Measurements from ENCODE around the gene WWOX. TPM values are rescaled to one million over a fixed set of nuclear protein-coding genes. Genes with fewer than 3 reads are reported as not detected.

Gene WWOX
- total RNA-seq, 1 donor from 2014 or later: 7.3 TPM

- Mint-ChIP-seq H3K4me1 (ENCODE audit: low read depth, unreplicated experiment) (peaks cover 2% of the 10 kb centered on the region), H3K9me3 (ENCODE audit: unreplicated experiment) (no peaks in the 10 kb centered on the region), H3K4me3 (ENCODE audit: unreplicated experiment) (no peak overlapping the region), H3K27me3 (ENCODE audit: low read depth, unreplicated experiment) (peaks cover 2% of the 10 kb centered on the region), H3K27ac (ENCODE audit: unreplicated experiment) (no peak overlapping the region), H3K36me3 (ENCODE audit: low read depth, unreplicated experiment) (no peaks in the 10 kb centered on the region)
- H3K36me3 ChIP-seq (ENCODE audit: insufficient read depth, low read length): no peaks in the 10 kb centered on the region
- no peaks in the 10 kb centered on the region for H4K20me1 ChIP-seq (ENCODE audit: insufficient read depth, low read length)
- no peak overlapping the region for H2AFZ ChIP-seq (ENCODE audit: low read depth, low read length)
- H3K4me1 ChIP-seq (ENCODE audit: insufficient read depth, low read length): peaks cover 13% of the 10 kb centered on the region
- no peaks in the 10 kb centered on the region for H3K27me3 ChIP-seq (ENCODE audit: insufficient read depth, low read length)
- H3K4me2 ChIP-seq (ENCODE audit: low read length): no peak overlapping the region
- DNase-seq (ENCODE audit: low read depth) (no peak), FAIRE-seq (no peak)
- no peaks in the 10 kb centered on the region for H3K9me3 ChIP-seq (ENCODE audit: insufficient read depth, low read depth, low read length)
- H3K79me2 ChIP-seq (ENCODE audit: insufficient read depth, low read length): no peaks in the 10 kb centered on the region
- H3K9ac ChIP-seq (ENCODE audit: low read length): no peak overlapping the region
- TF ChIP-seq EZH2 (IDR thresholded peaks at IDR 0.05; ENCODE audit: insufficient read depth, low read length) (no peak), CTCF (IDR thresholded peaks at IDR 0.05; ENCODE audit: insufficient read depth, low read depth, low read length) (no peak)
- no peak overlapping the region for H3K4me3 ChIP-seq (ENCODE audit: insufficient read depth, low read depth, low read length)
- H3K27ac ChIP-seq (ENCODE audit: low read depth, low read length): no peak overlapping the region
Observed at GRCh38 chr16:78630102-78630501, 530.6 kb downstream of the WWOX start.

GRCh38 chr16:78633551-78633950 is 534.1 kb downstream of the WWOX start:
- H3K4me1 ChIP-seq (ENCODE audit: insufficient read depth, low read length): peaks cover 8% of the 10 kb centered on the region
- H3K4me3 Mint-ChIP-seq (ENCODE audit: unreplicated experiment): no peak overlapping the region
- no peaks in the 10 kb centered on the region for H3K79me2 ChIP-seq (ENCODE audit: insufficient read depth, low read length)
- no peak for FAIRE-seq
- no peaks in the 10 kb centered on the region for H4K20me1 ChIP-seq (ENCODE audit: insufficient read depth, low read length)
- peak; percentile 35 for DNase-seq (ENCODE audit: low read depth)
- H3K9me3 Mint-ChIP-seq (ENCODE audit: unreplicated experiment): no peaks in the 10 kb centered on the region
- no peaks in the 10 kb centered on the region for H3K36me3 ChIP-seq (ENCODE audit: insufficient read depth, low read length)
- peaks cover 5% of the 10 kb centered on the region for H3K27me3 Mint-ChIP-seq (ENCODE audit: low read depth, unreplicated experiment)
- H3K27me3 ChIP-seq (ENCODE audit: insufficient read depth, low read length): no peaks in the 10 kb centered on the region
- H3K9me3 ChIP-seq (ENCODE audit: insufficient read depth, low read depth, low read length): no peaks in the 10 kb centered on the region
- H3K4me2 ChIP-seq (ENCODE audit: low read length): no peak overlapping the region
- H3K9ac ChIP-seq (ENCODE audit: low read length): no peak overlapping the region
- no peak for TF ChIP-seq CTCF (IDR thresholded peaks at IDR 0.05; ENCODE audit: insufficient read depth, low read depth, low read length)
- TF ChIP-seq EZH2 (IDR thresholded peaks at IDR 0.05; ENCODE audit: insufficient read depth, low read length): no peak
- no peak overlapping the region for H3K27ac Mint-ChIP-seq (ENCODE audit: unreplicated experiment)
- no peaks in the 10 kb centered on the region for H3K36me3 Mint-ChIP-seq (ENCODE audit: low read depth, unreplicated experiment)
- H2AFZ ChIP-seq (ENCODE audit: low read depth, low read length): no peak overlapping the region
- peaks cover 2% of the 10 kb centered on the region for H3K4me1 Mint-ChIP-seq (ENCODE audit: low read depth, unreplicated experiment)
- no peak overlapping the region for H3K4me3 ChIP-seq (ENCODE audit: insufficient read depth, low read depth, low read length)
- no peak overlapping the region for H3K27ac ChIP-seq (ENCODE audit: low read depth, low read length)

GRCh38 chr16:78635807-78636206 is 536.4 kb downstream of the WWOX start:
- no peaks in the 10 kb centered on the region for H3K79me2 ChIP-seq (ENCODE audit: insufficient read depth, low read length)
- H3K27me3 Mint-ChIP-seq (ENCODE audit: low read depth, unreplicated experiment): peaks cover 10% of the 10 kb centered on the region
- H3K4me1 Mint-ChIP-seq (ENCODE audit: low read depth, unreplicated experiment): no peaks in the 10 kb centered on the region
- H3K4me3 ChIP-seq (ENCODE audit: insufficient read depth, low read depth, low read length): no peak overlapping the region
- no peak overlapping the region for H3K27ac Mint-ChIP-seq (ENCODE audit: unreplicated experiment)
- no peaks in the 10 kb centered on the region for H4K20me1 ChIP-seq (ENCODE audit: insufficient read depth, low read length)
- TF ChIP-seq CTCF (IDR thresholded peaks at IDR 0.05; ENCODE audit: insufficient read depth, low read depth, low read length) (no peak), EZH2 (IDR thresholded peaks at IDR 0.05; ENCODE audit: insufficient read depth, low read length) (no peak)
- H3K27ac ChIP-seq (ENCODE audit: low read depth, low read length): no peak overlapping the region
- no peak for FAIRE-seq
- no peak overlapping the region for H3K4me2 ChIP-seq (ENCODE audit: low read length)
- no peak overlapping the region for H3K4me3 Mint-ChIP-seq (ENCODE audit: unreplicated experiment)
- no peaks in the 10 kb centered on the region for H3K36me3 Mint-ChIP-seq (ENCODE audit: low read depth, unreplicated experiment)
- no peaks in the 10 kb centered on the region for H3K9me3 Mint-ChIP-seq (ENCODE audit: unreplicated experiment)
- H3K9ac ChIP-seq (ENCODE audit: low read length): no peak overlapping the region
- no peaks in the 10 kb centered on the region for H3K36me3 ChIP-seq (ENCODE audit: insufficient read depth, low read length)
- H3K27me3 ChIP-seq (ENCODE audit: insufficient read depth, low read length): no peaks in the 10 kb centered on the region
- no peaks in the 10 kb centered on the region for H3K4me1 ChIP-seq (ENCODE audit: insufficient read depth, low read length)
- no peak overlapping the region for H2AFZ ChIP-seq (ENCODE audit: low read depth, low read length)
- no peak for DNase-seq (ENCODE audit: low read depth)
- H3K9me3 ChIP-seq (ENCODE audit: insufficient read depth, low read depth, low read length): no peaks in the 10 kb centered on the region
